Measurements from ENCODE around the gene TTC7B. TPM values are rescaled to one million over a fixed set of nuclear protein-coding genes. Genes with fewer than 3 reads are reported as not detected.

The TTC7B gene
- total and polyA plus RNA-seq, 2 of the 8 experiments (the other 6 are each of a cell fraction or from before 2014, with no cell fraction given), result 23.7 to 34.0 TPM

DNA sequence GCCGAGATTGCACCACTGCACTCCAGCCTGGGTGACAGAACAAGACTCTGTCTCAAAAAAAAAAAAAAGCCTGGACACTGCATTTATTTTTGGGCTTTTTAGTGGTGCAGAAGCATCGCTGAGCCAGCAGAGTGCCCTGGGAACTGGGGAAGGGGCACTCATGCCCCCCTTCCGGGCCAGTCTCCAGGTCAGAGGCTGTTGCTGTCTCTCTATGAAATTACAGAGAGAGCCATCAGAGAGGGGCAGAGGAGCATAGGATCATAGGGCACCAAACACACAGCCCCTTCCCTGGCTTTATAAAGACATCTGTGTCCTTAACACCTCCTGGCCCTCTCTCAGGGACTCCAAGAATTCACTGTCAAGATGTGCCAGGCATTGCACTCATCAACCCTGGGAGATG is 223.6 kb downstream of the TTC7B start:
- H3K4me1 ChIP-seq (replicated peaks in 1 of 4; ENCODE audit: control insufficient read depth in 3 of 4, insufficient read depth in 4 of 4, low read length in 3 of 4), result peaks cover 0 to 5% (median 3%) of the 10 kb centered on the region in 4 experiments; a peak in 4 of 7 replicates
- no peak overlapping the region for H2BK20ac ChIP-seq (ENCODE audit: low read length)
- no peaks in the 10 kb centered on the region for H3K36me3 ChIP-seq (ENCODE audit: control insufficient read depth in 2 of 4, insufficient read depth in 4 of 4, low read length in 3 of 4)
- no peaks in the 10 kb centered on the region for H4K20me1 ChIP-seq (replicated peaks in 1 of 2; ENCODE audit: control insufficient read depth in 1 of 2, insufficient read depth in 2 of 2, low read length in 2 of 2)
- H3K23me2 ChIP-seq (ENCODE audit: low read depth, low read length), result no peaks in the 10 kb centered on the region
- H3K56ac ChIP-seq (replicated peaks; ENCODE audit: insufficient read length, low read depth, low read length), result no peak overlapping the region
- no peak overlapping the region for H2BK5ac ChIP-seq (ENCODE audit: low read depth, low read length)
- no peak for DNase-seq (ENCODE audit: low read depth in 1 of 2, low spot score in 2 of 2)
- H2BK120ac ChIP-seq (replicated peaks; ENCODE audit: low read depth, low read length), result no peak overlapping the region
- no peak overlapping the region for H2AK5ac ChIP-seq (ENCODE audit: low read depth, low read length)
- H3K9ac ChIP-seq (replicated peaks in 1 of 4; ENCODE audit: extremely low read depth in 1 of 4, low read depth in 3 of 4, low read length in 3 of 4), result no peak overlapping the region
- no peak overlapping the region for H3K27ac ChIP-seq (ENCODE audit: low read depth, low read length)
- no peak overlapping the region for H3K4me3 ChIP-seq (ENCODE audit: extremely low read depth in 1 of 4, insufficient read depth in 2 of 4, low read depth in 3 of 4, low read length in 4 of 4)
- H3K14ac ChIP-seq (ENCODE audit: insufficient read length), result no peak overlapping the region
- H2BK15ac ChIP-seq (ENCODE audit: low read length), result no peak overlapping the region
- H3K18ac ChIP-seq (ENCODE audit: extremely low read depth, low read length), result no peak overlapping the region
- POLR2A ChIA-PET (ENCODE audit: partially characterized antibody), result no interaction called here
- TF ChIP-seq HDAC2 (IDR thresholded peaks at IDR 0.05; ENCODE audit: borderline replicate concordance in 1 of 2, low read depth in 2 of 2, low read length in 2 of 2), result no peak
- TF ChIP-seq RAD21 (IDR thresholded peaks at IDR 0.05 in 1 of 2, conservative IDR thresholded peaks at IDR 0.05 in 1 of 2; ENCODE audit: low read depth in 2 of 2, low read length in 2 of 2), result no peak
- no peak for TF ChIP-seq GTF2F1 (IDR thresholded peaks at IDR 0.05; ENCODE audit: borderline replicate concordance, low read depth, low read length)
- no peak for FAIRE-seq
- H3K79me2 ChIP-seq (ENCODE audit: control insufficient read depth in 1 of 2, insufficient read depth in 2 of 2, low read length in 2 of 2), result no peaks in the 10 kb centered on the region
- CTCF ChIA-PET (ENCODE audit: partially characterized antibody), result no interaction called here
- no peak overlapping the region for H4K5ac ChIP-seq (ENCODE audit: insufficient read length, low read depth, low read length)
- 100% methylated on average over 1 of the region's 3 CpGs; no CpG with 5 or more reads in 1 of the 2 experiments for WGBS, 2 experiments (ENCODE audit: extremely low coverage in 1 of 2, insufficient coverage in 1 of 2, insufficient read length in 1 of 2, insufficient replicate concordance in 2 of 2, low coverage in 1 of 2, low lambda C conversion rate in 2 of 2, missing lambda C conversion rate in 1 of 2)
- no peaks in the 10 kb centered on the region for H3K9me3 ChIP-seq (ENCODE audit: insufficient read depth in 2 of 2, low read depth in 1 of 2, low read length in 1 of 2)
- H2AFZ ChIP-seq (ENCODE audit: low read length), result no peak overlapping the region
- H4K8ac ChIP-seq (ENCODE audit: extremely low read depth, insufficient read depth, low read length), result no peak overlapping the region
- no peak overlapping the region for H2BK12ac ChIP-seq (ENCODE audit: low read depth, low read length)
- H3K4me2 ChIP-seq (ENCODE audit: insufficient read depth in 1 of 2, low read depth in 2 of 2, low read length in 2 of 2), result no peak overlapping the region
- no peak overlapping the region for H3K23ac ChIP-seq (ENCODE audit: insufficient read length)
- H4K91ac ChIP-seq (replicated peaks; ENCODE audit: insufficient read length, low read length), result no peak overlapping the region
- no peaks in the 10 kb centered on the region for H3K79me1 ChIP-seq (ENCODE audit: low read depth, low read length)
- H3K27me3 ChIP-seq (replicated peaks in 1 of 4; ENCODE audit: control insufficient read depth in 3 of 4, extremely low read depth in 1 of 4, insufficient read depth in 3 of 4, low read length in 3 of 4), result no peaks in the 10 kb centered on the region
- no peak overlapping the region for H3K4ac ChIP-seq (replicated peaks; ENCODE audit: insufficient read length, low read depth, low read length)
